T-helper 2 cell treated with Interferon-gamma antibody and Interleukin-4, amounts not matched to agents 5 μg/mL and 100 μg/mL, for 36 hours (primary cell): Measurements from ENCODE around the gene TEAD3.
A peak's percentile ranks its signal among the peaks of the same experiment; 100 is the strongest.

Experiments used
- DNase-seq: peaks from one replicate; pipeline ENCODE4 v3.0.0; 2021; ENCODE audit warnings: low spot score
- H3K27ac Mint-ChIP-seq: one replicate; pipeline ENCODE4 v1.8.0; 2021; ENCODE audit warnings: mild to moderate bottlenecking, mixed read lengths
- H3K27me3 Mint-ChIP-seq: one replicate; pipeline ENCODE4 v1.8.0; 2021; ENCODE audit warnings: low read depth, mixed read lengths
- H3K36me3 Mint-ChIP-seq: one replicate; pipeline ENCODE4 v1.8.0; 2021; ENCODE audit warnings: low read depth, mixed read lengths
- H3K4me1 Mint-ChIP-seq: one replicate; pipeline ENCODE4 v1.8.0; 2021; ENCODE audit warnings: low read depth, mixed read lengths
- H3K4me3 Mint-ChIP-seq: one replicate; pipeline ENCODE4 v1.8.0; 2022; ENCODE audit warnings: mild to moderate bottlenecking, moderate library complexity, mixed read lengths
- H3K9me3 Mint-ChIP-seq: one replicate; pipeline ENCODE4 v1.8.0; 2021; ENCODE audit warnings: mixed read lengths

Gene TEAD3

DNA sequence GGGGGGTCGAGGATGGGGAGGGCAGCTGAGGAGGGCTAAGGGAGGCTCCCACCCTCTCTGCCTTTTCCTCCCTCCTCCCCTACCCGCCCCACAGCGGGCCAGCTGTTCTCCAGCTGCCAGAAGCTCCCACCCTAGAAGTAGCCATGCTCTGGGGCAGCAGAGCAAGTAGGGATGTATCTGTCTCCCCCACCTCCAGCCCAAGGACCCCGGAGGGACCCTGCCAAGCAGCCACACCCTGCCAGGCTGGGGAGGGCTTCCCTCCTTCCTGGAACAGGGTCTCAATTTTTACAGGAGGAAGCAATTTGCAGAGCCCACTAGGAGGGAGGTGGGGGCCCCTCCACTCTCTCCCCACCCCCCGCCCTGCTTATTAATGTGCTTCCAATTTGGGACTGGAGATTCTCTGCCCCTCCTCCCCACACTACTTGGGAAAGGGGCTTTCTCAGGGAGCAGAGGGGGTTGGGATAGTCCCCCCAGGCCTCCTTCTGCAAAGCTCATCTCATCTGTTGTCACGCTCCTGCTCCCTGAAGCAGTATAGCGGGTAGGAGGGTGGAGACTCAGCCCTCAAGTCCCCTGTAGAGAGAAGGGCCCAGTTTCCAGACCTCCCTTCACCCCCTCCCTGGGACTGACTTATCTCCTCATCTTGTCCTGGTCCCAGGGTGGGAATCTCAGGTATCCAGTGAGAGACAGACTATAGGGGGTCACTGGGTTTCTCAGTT lies 4.5 kb downstream of the TEAD3 start:
- Mint-ChIP-seq H3K4me1 (peaks cover 10% of the 10 kb centered on the region), H3K36me3 (no peaks in the 10 kb centered on the region), H3K9me3 (no peaks in the 10 kb centered on the region), H3K4me3 (no peak overlapping the region), H3K27ac (no peak overlapping the region), H3K27me3 (peaks cover 18% of the 10 kb centered on the region)
- DNase-seq, result no peak

DNA sequence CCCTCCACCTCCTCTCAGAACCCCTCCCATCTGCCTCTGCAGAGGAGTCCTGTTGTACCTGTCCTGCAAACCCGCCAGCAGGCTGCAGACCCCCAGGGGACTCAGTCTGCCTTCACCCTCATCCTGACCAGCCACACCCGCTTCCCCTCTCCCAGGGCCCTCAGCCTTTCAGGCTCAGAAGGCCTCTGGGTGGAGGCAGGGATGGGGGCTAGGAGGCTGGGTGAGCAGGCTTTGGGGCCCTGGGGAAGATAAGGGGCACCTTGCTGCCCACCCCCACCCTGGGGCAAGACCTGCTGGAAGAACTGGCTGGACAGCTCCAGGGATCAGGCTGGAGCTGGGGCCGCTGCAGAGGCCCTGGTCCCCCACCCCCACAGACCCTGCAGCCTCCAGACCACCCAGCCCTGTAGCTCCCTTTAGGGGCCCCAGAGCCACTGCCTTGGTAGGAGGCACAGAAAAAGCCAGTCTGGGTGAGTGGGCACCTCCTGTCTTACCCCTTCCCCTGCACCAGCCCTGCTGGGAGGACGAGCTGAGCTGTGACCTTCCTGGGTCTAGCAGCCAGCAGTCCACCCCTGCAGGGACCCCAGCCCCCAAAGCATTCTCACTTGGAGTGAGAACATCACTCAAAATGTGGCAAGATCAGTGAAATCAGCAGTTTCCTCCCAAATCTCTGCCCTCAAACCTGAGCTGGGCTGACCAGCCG lies 5.2 kb downstream of the TEAD3 start:
- Mint-ChIP-seq H3K9me3 (no peaks in the 10 kb centered on the region), H3K4me1 (peaks cover 10% of the 10 kb centered on the region), H3K4me3 (no peak overlapping the region), H3K36me3 (no peaks in the 10 kb centered on the region), H3K27ac (no peak overlapping the region), H3K27me3 (peaks cover 18% of the 10 kb centered on the region)
- DNase-seq, result no peak

DNA sequence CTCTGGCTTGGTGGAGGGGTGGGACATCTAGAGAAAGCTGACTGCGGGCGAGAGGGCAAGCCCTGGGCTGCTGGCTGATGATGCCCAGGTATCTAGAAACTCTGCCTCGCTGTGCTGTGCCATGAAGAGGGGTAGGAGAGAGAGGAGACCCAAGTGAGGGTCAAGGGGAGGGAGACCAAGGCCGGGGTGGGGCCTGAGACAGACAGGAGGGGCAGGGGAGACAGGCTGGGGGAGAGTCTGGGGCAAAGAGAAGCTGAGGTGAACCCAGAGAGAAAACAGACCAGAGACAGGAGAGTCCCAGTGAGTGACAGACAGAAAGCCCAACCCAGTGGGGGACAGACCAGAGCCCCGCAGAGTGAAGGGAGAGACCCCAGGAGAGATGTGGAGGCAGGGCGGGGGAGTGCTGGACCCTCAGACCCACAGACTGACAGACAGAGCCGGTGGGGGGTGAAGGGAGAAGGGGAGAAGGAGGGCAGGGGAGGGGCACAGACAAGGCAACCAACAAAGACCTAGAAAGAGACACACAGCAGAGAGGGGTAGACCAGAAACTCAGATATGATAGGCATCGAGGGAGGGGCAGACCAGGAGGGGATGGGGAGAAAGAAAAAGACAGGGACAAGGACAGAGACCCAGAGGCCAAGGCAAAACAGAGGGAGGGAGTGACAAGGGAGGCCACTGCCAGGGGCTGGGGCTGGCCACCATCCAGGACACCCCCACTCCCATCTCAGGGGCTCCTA lies 5.9 kb downstream of the TEAD3 start:
- Mint-ChIP-seq H3K4me3 (no peak overlapping the region), H3K36me3 (no peaks in the 10 kb centered on the region), H3K27ac (no peak overlapping the region), H3K4me1 (peaks cover 10% of the 10 kb centered on the region), H3K9me3 (no peaks in the 10 kb centered on the region), H3K27me3 (peaks cover 18% of the 10 kb centered on the region)
- DNase-seq, result no peak

DNA sequence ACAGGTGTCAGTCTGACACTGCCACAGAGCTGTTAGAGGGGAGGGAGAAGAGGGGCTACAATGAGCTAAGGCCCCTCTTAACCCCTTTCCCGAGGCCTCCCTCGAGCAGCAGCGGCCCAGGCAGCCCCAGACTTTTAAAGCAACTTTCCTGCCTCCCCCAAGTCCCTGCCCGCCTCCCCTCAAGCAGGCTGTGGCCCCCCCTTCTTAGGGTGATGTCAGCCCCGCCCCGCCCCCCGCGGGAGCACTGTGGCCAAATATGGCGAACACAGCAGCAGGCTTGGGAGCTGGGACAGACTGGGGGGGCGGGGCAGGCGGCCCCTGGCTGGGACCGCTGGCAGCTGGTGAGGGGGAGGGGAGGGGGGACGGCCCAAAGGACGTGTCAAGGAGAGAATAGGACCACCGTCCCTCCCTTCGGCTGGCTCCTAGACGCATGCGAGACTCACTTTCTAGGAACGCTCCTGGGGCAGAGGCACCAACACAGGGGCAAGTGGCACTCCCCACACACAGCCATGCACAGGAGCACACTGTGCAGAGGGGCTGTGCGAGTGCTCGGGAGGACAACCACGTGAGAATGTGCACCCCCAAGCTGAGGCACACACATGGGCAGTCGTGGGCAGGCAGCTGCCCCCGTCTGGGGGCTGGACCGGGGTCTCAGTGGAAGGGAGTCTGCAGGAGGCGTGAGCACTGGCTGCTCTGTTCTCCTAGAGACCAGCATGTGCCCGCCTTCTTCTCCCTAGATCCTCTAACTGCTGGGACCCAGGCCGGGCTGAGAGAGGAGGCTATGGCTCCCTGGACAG lies 6.7 kb downstream of the TEAD3 start:
- Mint-ChIP-seq H3K9me3 (no peaks in the 10 kb centered on the region), H3K4me3 (no peak overlapping the region), H3K36me3 (no peaks in the 10 kb centered on the region), H3K27ac (no peak overlapping the region), H3K27me3 (peaks cover 16% of the 10 kb centered on the region), H3K4me1 (peaks cover 10% of the 10 kb centered on the region)
- no peak for DNase-seq

DNA sequence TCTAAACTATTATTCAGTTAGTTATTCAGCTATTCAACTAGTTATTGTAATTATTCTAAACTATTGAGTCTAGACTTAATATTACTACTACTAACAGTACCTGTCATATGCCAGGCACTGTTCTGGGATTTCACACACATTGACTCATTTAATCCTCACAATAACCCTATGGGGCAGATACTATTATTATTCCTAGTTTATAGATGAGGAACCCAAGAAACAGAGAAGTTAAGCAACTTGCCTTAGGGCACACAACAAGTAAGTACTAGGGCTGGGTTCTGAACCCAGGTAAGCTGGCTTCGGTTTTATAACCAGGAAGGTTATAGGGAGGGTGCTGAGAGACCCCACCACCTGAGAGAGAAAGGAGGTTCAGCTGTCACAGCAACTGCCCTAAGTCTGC lies 7.8 kb downstream of the TEAD3 start:
- no peak overlapping the region for H3K27ac Mint-ChIP-seq
- no peaks in the 10 kb centered on the region for H3K36me3 Mint-ChIP-seq
- H3K27me3 Mint-ChIP-seq, result peaks cover 12% of the 10 kb centered on the region
- no peak for DNase-seq
- H3K4me1 Mint-ChIP-seq, result peaks cover 9% of the 10 kb centered on the region
- H3K4me3 Mint-ChIP-seq, result no peak overlapping the region
- H3K9me3 Mint-ChIP-seq, result no peaks in the 10 kb centered on the region

DNA sequence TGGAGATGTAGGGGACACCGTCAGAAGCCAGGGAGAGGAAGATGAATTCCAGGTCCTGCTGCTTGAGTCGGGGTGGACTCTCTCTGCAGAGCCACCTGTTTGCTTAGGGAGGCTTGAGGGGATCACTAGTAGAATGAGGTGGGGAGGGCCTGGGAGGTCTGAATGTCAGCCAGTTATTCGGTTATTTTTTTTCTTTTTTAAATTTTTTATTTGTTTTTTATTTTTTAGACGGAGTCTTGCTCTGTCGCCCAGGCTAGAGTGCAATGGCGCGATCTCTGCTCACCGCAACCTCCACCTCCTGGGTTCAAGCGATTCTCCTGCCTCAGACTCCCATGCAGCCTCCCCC lies 8.4 kb downstream of the TEAD3 start:
- no peak overlapping the region for H3K27ac Mint-ChIP-seq
- no peak overlapping the region for H3K4me3 Mint-ChIP-seq
- H3K4me1 Mint-ChIP-seq, result peaks cover 6% of the 10 kb centered on the region

DNA sequence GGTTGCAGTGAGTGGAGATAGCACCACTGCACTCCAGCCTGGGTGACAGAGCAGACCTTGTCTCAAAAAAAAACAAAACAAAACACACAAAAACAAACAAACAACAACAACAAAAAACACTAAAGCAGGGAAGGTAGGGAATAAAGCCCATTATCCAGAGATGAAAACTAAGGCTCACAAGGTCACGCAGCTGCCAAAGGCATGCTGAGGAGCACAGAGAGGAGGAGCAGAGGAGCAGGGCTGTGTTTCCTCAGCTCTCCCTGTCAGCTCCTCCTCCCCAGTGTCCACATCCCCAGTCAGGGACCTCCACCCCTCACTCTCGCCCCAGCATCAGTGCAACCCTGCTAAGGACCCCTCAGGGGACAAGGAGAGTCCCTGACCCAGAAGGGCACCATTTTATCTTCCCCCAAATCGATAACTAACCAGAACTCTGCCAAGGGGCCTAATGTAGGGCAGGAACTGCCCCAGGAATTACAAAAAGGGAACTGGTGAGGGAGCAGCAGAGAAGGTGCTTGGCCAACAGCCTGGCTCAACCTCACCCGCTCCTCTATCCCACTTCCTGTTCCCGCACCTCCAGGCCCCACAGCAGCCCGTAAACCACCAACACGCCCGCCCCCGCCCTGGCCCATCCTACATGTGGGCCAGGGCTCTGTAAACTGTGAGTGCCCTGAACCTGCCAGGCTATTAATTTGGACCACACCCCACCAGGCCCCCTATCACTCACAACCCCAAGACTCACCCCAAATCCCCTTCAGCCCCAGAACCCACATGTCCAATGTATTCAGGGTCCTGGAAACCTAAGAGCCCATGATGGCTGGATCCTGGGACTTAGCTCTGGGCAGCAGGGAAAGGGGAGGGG lies 9.0 kb downstream of the TEAD3 start:
- no peaks in the 10 kb centered on the region for H3K36me3 Mint-ChIP-seq
- peaks cover 3% of the 10 kb centered on the region for H3K27me3 Mint-ChIP-seq
- peaks cover 6% of the 10 kb centered on the region for H3K4me1 Mint-ChIP-seq
- H3K27ac Mint-ChIP-seq, result peak overlapping the region; percentile 29
- no peaks in the 10 kb centered on the region for H3K9me3 Mint-ChIP-seq
- H3K4me3 Mint-ChIP-seq, result no peak overlapping the region
- no peak for DNase-seq

More for the DNA sequence above, 8.4 kb downstream of the TEAD3 start:
- Mint-ChIP-seq H3K9me3 (no peaks in the 10 kb centered on the region), H3K27me3 (peaks cover 8% of the 10 kb centered on the region), H3K36me3 (no peaks in the 10 kb centered on the region)
- no peak for DNase-seq

DNA sequence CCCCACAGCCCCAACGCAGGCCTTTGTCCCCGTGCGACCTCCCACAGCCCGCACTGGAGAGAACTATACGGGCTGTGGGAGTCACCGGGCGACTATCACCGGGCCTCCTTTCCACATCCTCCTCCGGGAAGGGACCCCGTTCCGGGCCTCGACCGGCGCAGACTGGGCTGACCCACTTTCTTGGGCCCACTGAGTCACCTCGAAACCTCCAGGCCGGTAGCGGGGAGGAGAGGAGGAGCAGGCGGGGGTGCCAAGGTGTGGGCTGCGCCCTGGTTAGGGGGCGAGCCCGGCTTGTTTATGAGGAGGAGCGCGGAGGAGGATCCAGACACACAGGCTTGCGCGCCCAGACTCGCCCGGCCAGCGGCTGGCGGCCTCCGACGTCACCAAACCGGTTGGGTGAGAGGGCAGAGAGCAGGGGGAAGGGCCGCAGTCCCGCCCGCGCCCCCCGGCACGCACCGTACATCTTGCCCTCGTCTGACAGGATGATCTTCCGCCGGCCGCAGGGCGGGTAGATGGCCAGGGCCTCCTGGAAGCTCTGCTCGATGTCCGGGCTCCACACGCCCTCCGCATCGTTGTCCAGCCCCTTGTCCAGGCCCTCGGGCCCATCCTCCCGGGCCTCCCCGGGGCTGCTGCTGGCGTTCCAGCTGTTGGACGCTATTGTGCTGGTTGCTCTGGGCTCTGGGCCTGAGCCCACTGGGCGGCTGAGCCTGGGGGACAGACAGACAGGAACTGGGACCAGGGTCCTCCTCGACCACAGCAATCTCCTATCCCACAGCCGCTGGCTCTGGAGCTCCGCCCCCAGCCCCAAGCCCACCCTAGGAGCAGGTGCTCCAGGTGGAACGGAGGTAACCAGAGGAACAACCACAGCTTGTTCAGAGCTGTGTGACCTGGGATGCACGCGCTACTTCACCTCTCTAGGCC lies 10.6 kb downstream of the TEAD3 start:
- Mint-ChIP-seq H3K36me3 (no peaks in the 10 kb centered on the region), H3K4me3 (no peak overlapping the region), H3K27me3 (no peaks in the 10 kb centered on the region), H3K9me3 (no peaks in the 10 kb centered on the region), H3K27ac (no peak overlapping the region), H3K4me1 (peaks cover 6% of the 10 kb centered on the region)
- DNase-seq, result no peak

DNA sequence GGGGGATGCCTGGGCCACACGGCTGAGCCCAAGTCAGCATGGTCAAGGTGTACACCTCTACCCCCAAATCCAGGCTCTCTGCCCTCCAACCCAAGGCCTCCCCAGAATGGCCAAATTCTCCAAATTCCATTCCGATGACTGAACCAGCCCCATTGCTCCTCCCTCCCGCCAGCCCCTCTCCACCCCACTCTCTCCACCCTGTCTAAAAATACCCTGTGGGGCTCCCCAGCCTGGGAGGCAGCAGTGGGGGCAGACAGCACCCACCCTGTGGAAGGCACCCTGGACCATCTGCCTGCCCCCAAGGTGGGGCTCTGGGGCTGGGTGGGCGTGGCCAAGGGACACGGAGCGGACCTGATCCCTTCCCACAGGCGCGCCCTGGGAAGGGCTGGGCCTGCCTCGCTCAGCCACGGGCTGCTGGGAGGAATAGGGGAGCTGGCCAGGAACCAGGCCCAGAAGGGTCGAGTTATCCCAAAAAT lies 11.4 kb downstream of the TEAD3 start:
- no peak overlapping the region for H3K27ac Mint-ChIP-seq
- no peaks in the 10 kb centered on the region for H3K27me3 Mint-ChIP-seq
- H3K36me3 Mint-ChIP-seq, result no peaks in the 10 kb centered on the region
- no peak for DNase-seq
- no peak overlapping the region for H3K4me3 Mint-ChIP-seq
- H3K4me1 Mint-ChIP-seq, result peaks cover 6% of the 10 kb centered on the region
- H3K9me3 Mint-ChIP-seq, result no peaks in the 10 kb centered on the region

DNA sequence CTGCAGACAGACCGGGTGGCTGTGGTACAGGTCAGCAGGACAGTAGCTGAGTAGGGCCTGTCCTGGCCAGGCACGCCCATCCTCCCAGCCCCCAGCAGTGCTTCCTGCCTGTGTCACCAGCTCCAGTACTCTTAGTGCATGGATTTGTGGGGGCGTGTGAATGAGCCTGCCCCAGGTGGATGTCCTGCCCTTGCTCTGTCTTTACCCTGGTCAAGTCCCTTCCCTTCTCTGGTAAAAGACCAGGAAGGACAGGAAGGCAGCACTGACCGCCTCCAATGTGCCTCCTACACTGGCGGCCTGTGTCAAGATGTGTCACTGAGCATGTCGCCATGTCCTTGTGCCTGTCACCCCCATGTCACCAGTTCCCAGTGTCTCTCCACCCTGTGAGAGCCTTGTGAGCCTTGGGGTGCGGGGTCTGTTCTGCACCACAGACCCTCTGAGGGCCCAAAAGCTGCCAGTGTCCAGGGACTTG lies 11.9 kb downstream of the TEAD3 start:
- H3K9me3 Mint-ChIP-seq, result no peaks in the 10 kb centered on the region
- no peaks in the 10 kb centered on the region for H3K36me3 Mint-ChIP-seq
- no peaks in the 10 kb centered on the region for H3K27me3 Mint-ChIP-seq
- no peak overlapping the region for H3K27ac Mint-ChIP-seq
- no peak for DNase-seq
- H3K4me3 Mint-ChIP-seq, result no peak overlapping the region
- H3K4me1 Mint-ChIP-seq, result peaks cover 6% of the 10 kb centered on the region

DNA sequence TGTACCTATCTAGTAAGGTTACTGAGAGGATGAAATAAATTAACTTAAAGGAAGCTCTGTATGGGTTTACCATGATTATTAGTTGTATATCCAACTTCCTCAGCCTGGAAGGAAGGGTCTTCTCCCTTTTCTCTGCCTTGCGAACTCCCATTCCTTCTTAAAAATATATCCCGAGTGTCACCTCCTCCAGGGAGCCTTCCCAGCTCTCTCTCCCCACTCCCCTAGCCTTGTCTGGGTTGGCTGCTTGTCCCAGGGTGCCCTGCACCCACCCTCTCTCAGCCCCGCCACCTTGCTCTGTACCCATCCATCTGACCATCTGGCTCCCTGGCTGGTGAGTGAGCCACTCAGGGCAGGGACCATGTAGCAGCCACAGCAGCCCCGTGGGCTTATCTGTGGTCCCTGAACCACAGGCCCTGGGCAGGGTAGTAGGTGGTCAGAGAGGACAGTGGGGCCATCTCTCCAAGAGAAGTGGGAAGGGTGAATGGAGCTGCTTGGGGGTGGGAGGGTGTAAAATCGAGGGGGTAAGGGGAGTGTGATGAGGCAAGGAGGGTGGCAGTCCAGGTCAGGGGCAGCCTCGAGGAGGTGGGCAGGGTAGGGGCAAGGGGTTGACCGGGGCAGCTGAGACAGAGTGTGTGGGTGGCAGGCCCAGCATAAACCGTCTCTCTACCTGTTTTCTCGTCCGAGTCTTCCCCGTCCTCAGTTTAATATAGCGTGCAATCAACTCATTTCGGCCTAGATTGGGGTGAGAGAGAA lies 12.8 kb downstream of the TEAD3 start:
- H3K27ac Mint-ChIP-seq, result no peak overlapping the region
- no peak overlapping the region for H3K4me3 Mint-ChIP-seq
- no peaks in the 10 kb centered on the region for H3K36me3 Mint-ChIP-seq
- no peak for DNase-seq
- no peaks in the 10 kb centered on the region for H3K27me3 Mint-ChIP-seq
- H3K9me3 Mint-ChIP-seq, result no peaks in the 10 kb centered on the region
- H3K4me1 Mint-ChIP-seq, result peaks cover 6% of the 10 kb centered on the region

DNA sequence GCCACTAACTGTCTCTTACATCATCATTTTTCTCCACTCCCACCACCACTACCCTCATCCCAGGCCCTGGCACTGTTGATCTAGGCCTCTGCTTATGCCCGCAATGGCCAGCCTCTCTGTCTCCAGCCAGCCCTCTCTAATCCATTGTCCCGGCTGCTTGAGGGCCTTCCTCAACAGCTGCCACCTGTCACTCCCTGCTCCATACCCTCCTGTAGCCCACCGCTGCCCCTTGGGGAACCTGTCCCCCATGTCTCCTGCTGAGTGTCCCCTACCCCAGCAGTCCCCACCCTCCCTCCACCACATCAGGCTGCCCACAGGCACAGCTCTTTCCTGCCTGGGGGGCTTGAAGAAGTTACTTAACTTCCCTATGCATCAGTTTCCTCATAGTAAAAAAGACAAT lies 13.4 kb downstream of the TEAD3 start:
- no peak overlapping the region for H3K27ac Mint-ChIP-seq
- no peaks in the 10 kb centered on the region for H3K27me3 Mint-ChIP-seq

More for the DNA sequence above, 13.4 kb downstream of the TEAD3 start:
- no peak overlapping the region for H3K4me3 Mint-ChIP-seq
- no peak for DNase-seq
- no peaks in the 10 kb centered on the region for H3K36me3 Mint-ChIP-seq
- H3K9me3 Mint-ChIP-seq, result no peaks in the 10 kb centered on the region
- peaks cover 6% of the 10 kb centered on the region for H3K4me1 Mint-ChIP-seq
